ENCODE results near the gene ETV6. TPM values are rescaled to one million over a fixed set of nuclear protein-coding genes. Genes with fewer than 3 reads are reported as not detected.

Gene ETV6
- total RNA-seq, 4 donors from 2014 or later, result 17.2 to 28.2 (median 19.3) TPM

- no peak for TF ChIP-seq CTCF (IDR thresholded peaks at IDR 0.05; ENCODE audit: low read depth)
Measured at GRCh38 chr12:11687528-11687927, 38.1 kb downstream of the ETV6 start.

- no peak for TF ChIP-seq CTCF (IDR thresholded peaks at IDR 0.05; ENCODE audit: low read depth)
Measured at GRCh38 chr12:11688379-11688778, 38.9 kb downstream of the ETV6 start.

- TF ChIP-seq CTCF (IDR thresholded peaks at IDR 0.05; ENCODE audit: low read depth), result no peak
Measured at GRCh38 chr12:11688831-11689230, 39.4 kb downstream of the ETV6 start.

GRCh38 chr12:11689591-11690186 lies 40.2 kb downstream of the ETV6 start:
- no peak for TF ChIP-seq CTCF (IDR thresholded peaks at IDR 0.05; ENCODE audit: low read depth)

GRCh38 chr12:11693067-11693466 lies 43.6 kb downstream of the ETV6 start:
- TF ChIP-seq CTCF (IDR thresholded peaks at IDR 0.05; ENCODE audit: low read depth), result no peak

- no peak for TF ChIP-seq CTCF (IDR thresholded peaks at IDR 0.05; ENCODE audit: low read depth)
Measured at GRCh38 chr12:11693601-11694000, 44.1 kb downstream of the ETV6 start.

- no peak for TF ChIP-seq CTCF (IDR thresholded peaks at IDR 0.05; ENCODE audit: low read depth)
Measured at GRCh38 chr12:11694528-11694927, 45.1 kb downstream of the ETV6 start.
